ENCODE data around the gene SLC46A2. TPM values are rescaled to one million over a fixed set of nuclear protein-coding genes. Genes with fewer than 3 reads are reported as not detected.

The SLC46A2 gene
- polyA plus RNA-seq, 1 donor (not counting 4 experiments of a cell fraction or from before 2014, with no cell fraction given) = not detected

- Histone ChIP-seq H4K20me1 (ENCODE audit: control insufficient read depth, extremely low read depth, insufficient read depth, low read length) (no peaks in the 10 kb centered on the region), H2AFZ (ENCODE audit: control insufficient read depth, low read length) (no peak overlapping the region)
- no peak for DNase-seq (ENCODE audit: low read depth, low spot score)
These were observed 57.6 kb downstream of the SLC46A2 start for GRCh38 chr9:112833081-112833480.

GRCh38 chr9:112831969-112832368, 58.7 kb downstream of the SLC46A2 start:
- DNase-seq (ENCODE audit: low read depth, low spot score) (no peak), FAIRE-seq (peak; percentile 9)
- Histone ChIP-seq H3K9ac (ENCODE audit: control insufficient read depth, extremely low read depth, insufficient read depth, low read length) (no peak overlapping the region), H3K27me3 (ENCODE audit: control insufficient read depth, extremely low read depth, insufficient read depth, low read length) (no peaks in the 10 kb centered on the region), H3K4me1 (ENCODE audit: control insufficient read depth, extremely low read depth, insufficient read depth, low read length) (no peaks in the 10 kb centered on the region), H3K4me3 (ENCODE audit: control insufficient read depth in 2 of 3, extremely low read depth in 1 of 3, insufficient read depth in 2 of 3, low read depth in 1 of 3, low read length in 3 of 3) (no peak overlapping the region), H3K9me1 (ENCODE audit: control insufficient read depth, extremely low read depth, insufficient read depth, low read length) (no peaks in the 10 kb centered on the region), H4K20me1 (ENCODE audit: control insufficient read depth, extremely low read depth, insufficient read depth, low read length) (no peaks in the 10 kb centered on the region), H3K36me3 (ENCODE audit: control insufficient read depth in 2 of 2, extremely low read depth in 1 of 2, insufficient read depth in 2 of 2, low read length in 2 of 2) (peaks cover 0 to 8% of the 10 kb centered on the region in 2 experiments), H3K4me2 (ENCODE audit: control insufficient read depth, extremely low read depth, insufficient read depth, low read depth, low read length) (no peak overlapping the region), H3K27ac (ENCODE audit: control insufficient read depth, insufficient read depth, low read length) (no peak overlapping the region), H3K79me2 (ENCODE audit: control insufficient read depth, insufficient read depth, low read length) (no peaks in the 10 kb centered on the region), H3K9me3 (ENCODE audit: control insufficient read depth, low read depth, low read length) (no peaks in the 10 kb centered on the region), H2AFZ (ENCODE audit: control insufficient read depth, low read length) (no peak overlapping the region)
- dilution Hi-C loops (cut with MboI; ENCODE audit: extremely low pct_ligation_motif_present, low sequenced_read_pairs) = no loop called here
- TF ChIP-seq CTCF (optimal IDR thresholded peaks at IDR 0.05 in 1 of 3, IDR thresholded peaks at IDR 0.05 in 1 of 3, conservative IDR thresholded peaks at IDR 0.05 in 1 of 3; ENCODE audit: extremely low read depth in 1 of 3, insufficient read depth in 2 of 3, low read length in 3 of 3) = no peak
- TF ChIP-seq EZH2 (IDR thresholded peaks at IDR 0.05; ENCODE audit: low read length) = no peak

More at GRCh38 chr9:112833081-112833480, 57.6 kb downstream of the SLC46A2 start:
- Histone ChIP-seq H3K4me2 (ENCODE audit: control insufficient read depth, extremely low read depth, insufficient read depth, low read depth, low read length) (no peak overlapping the region), H3K36me3 (ENCODE audit: control insufficient read depth in 2 of 2, extremely low read depth in 1 of 2, insufficient read depth in 2 of 2, low read length in 2 of 2) (peaks cover 0 to 8% of the 10 kb centered on the region in 2 experiments), H3K79me2 (ENCODE audit: control insufficient read depth, insufficient read depth, low read length) (no peaks in the 10 kb centered on the region), H3K27ac (ENCODE audit: control insufficient read depth, insufficient read depth, low read length) (no peak overlapping the region), H3K4me3 (ENCODE audit: control insufficient read depth in 2 of 3, extremely low read depth in 1 of 3, insufficient read depth in 2 of 3, low read depth in 1 of 3, low read length in 3 of 3) (no peak overlapping the region), H3K27me3 (ENCODE audit: control insufficient read depth, extremely low read depth, insufficient read depth, low read length) (no peaks in the 10 kb centered on the region), H3K9ac (ENCODE audit: control insufficient read depth, extremely low read depth, insufficient read depth, low read length) (no peak overlapping the region), H3K9me3 (ENCODE audit: control insufficient read depth, low read depth, low read length) (no peaks in the 10 kb centered on the region), H3K9me1 (ENCODE audit: control insufficient read depth, extremely low read depth, insufficient read depth, low read length) (no peaks in the 10 kb centered on the region), H3K4me1 (ENCODE audit: control insufficient read depth, extremely low read depth, insufficient read depth, low read length) (no peaks in the 10 kb centered on the region)
- no peak for FAIRE-seq
- TF ChIP-seq CTCF (optimal IDR thresholded peaks at IDR 0.05 in 1 of 3, IDR thresholded peaks at IDR 0.05 in 1 of 3, conservative IDR thresholded peaks at IDR 0.05 in 1 of 3; ENCODE audit: extremely low read depth in 1 of 3, insufficient read depth in 2 of 3, low read length in 3 of 3) (no peak), EZH2 (IDR thresholded peaks at IDR 0.05; ENCODE audit: low read length) (no peak)
- dilution Hi-C loops (cut with MboI; ENCODE audit: extremely low pct_ligation_motif_present, low sequenced_read_pairs) = no loop called here

Data from keratinocyte (primary cell).